CD4-positive, alpha-beta T cell (primary cell): ENCODE results near the gene CACNA2D3. TPM values are rescaled to one million over a fixed set of nuclear protein-coding genes. Genes with fewer than 3 reads are reported as not detected.

Experiments
- ATAC-seq: fragments of 200-7000 bp; cut with Tn5 transposase; one replicate; pipeline ENCODE4 v1.10.0; 2022; ENCODE audit warnings: mild to moderate bottlenecking; ENCODE audit not compliant: poor library complexity
- CTCF ChIA-PET: fragments of 350-600 bp; sonication (Branson Sonifier 250); formaldehyde crosslinking; loops from one replicate; lab custom pipeline; 2021; ENCODE audit warnings: antibody characterized with exemption, inconsistent platforms; lab: Charles Lee
- POLR2A ChIA-PET: fragments of 350-600 bp; sonication (Branson Sonifier 250); formaldehyde crosslinking; loops from one replicate; lab custom pipeline; 2021; ENCODE audit warnings: antibody characterized with exemption, inconsistent platforms; lab: Charles Lee
- DNase-seq, 14 experiments: peaks; one replicate each; pipeline ENCODE4 v3.0.0-alpha.2; 2013 to 2020; ENCODE audit warnings: mixed read lengths in 2 of 14
- H3K27ac ChIP-seq, 2 donors: one replicate each; pipeline versions ENCODE4 v1.5.1 to v1.7.0; 2013; ENCODE audit warnings: low read length in 2 of 2, low read depth in 1 of 2, mild to moderate bottlenecking in 1 of 2
- H3K27me3 ChIP-seq, 2 experiments: 1 replicate in 1 of 2; 2 replicates in 1 of 2; pipeline versions ENCODE4 v1.6.1 to v1.7.0; 2013; ENCODE audit warnings: low read length in 2 of 2, control low read depth in 1 of 2, mild to moderate bottlenecking in 1 of 2, moderate library complexity in 1 of 2; ENCODE audit not compliant: insufficient read depth in 2 of 2, control insufficient read depth in 1 of 2
- H3K36me3 ChIP-seq: one replicate; pipeline ENCODE4 v1.6.1; 2013; ENCODE audit warnings: low read length, control low read depth; ENCODE audit not compliant: insufficient read depth
- H3K4me1 ChIP-seq: one replicate; pipeline ENCODE4 v1.6.1; 2013; ENCODE audit warnings: low read length, control low read depth; ENCODE audit not compliant: insufficient read depth
- H3K4me3 ChIP-seq: one replicate; pipeline ENCODE4 v1.5.1; 2013; ENCODE audit warnings: mild to moderate bottlenecking, low read length, moderate library complexity
- H3K9me3 ChIP-seq, 2 experiments: 1 replicate in 1 of 2; 2 replicates in 1 of 2; pipeline versions ENCODE4 v1.6.1 to v1.7.0; 2013; ENCODE audit warnings: low read length in 2 of 2, mild to moderate bottlenecking in 2 of 2, control low read depth in 1 of 2, moderate library complexity in 1 of 2; ENCODE audit not compliant: control insufficient read depth in 1 of 2, insufficient read depth in 1 of 2
- H3K27ac Mint-ChIP-seq: one replicate; pipeline ENCODE4 v1.8.0; 2020; ENCODE audit warnings: mixed read lengths
- H3K27me3 Mint-ChIP-seq: one replicate; pipeline ENCODE4 v1.8.0; 2021; ENCODE audit warnings: mixed read lengths
- H3K36me3 Mint-ChIP-seq: one replicate; pipeline ENCODE4 v1.8.0; 2021; ENCODE audit warnings: low read depth, mixed read lengths
- H3K4me1 Mint-ChIP-seq: one replicate; pipeline ENCODE4 v1.8.0; 2021; ENCODE audit warnings: low read depth, mixed read lengths
- H3K4me3 Mint-ChIP-seq: one replicate; pipeline ENCODE4 v1.8.0; 2020; ENCODE audit warnings: mild to moderate bottlenecking, mixed read lengths
- H3K9me3 Mint-ChIP-seq: one replicate; pipeline ENCODE4 v1.8.0; 2020; ENCODE audit warnings: mixed read lengths
- CTCF ChIP-seq: fragments of 200-600 bp; IDR thresholded peaks from one replicate; pipeline ENCODE4 v1.8.0; 2022; ENCODE audit warnings: antibody characterized with exemption, mild to moderate bottlenecking
- intact Hi-C, 2 experiments: fragments of 100-400 bp; cut with DNase I in 1 of 2; cut with micrococcal nuclease in 1 of 2; formaldehyde crosslinking; loops; one replicate each; pipeline versions ENCODE4 v1.15.1 to v1.9.0; 2023 to 2025; cut with DNase I, micrococcal nuclease
- total RNA-seq, 174 experiments: library from RNA in 2 of 174; stranded (reverse) in 2 of 174; gene quantifications; one replicate each; pipeline ENCODE4 v1.2.3 and lab custom pipeline; 2021 to 2026

Gene CACNA2D3
- total RNA-seq, 2 experiments from 2014 or later: 0.08 TPM; not detected in 1

- no peaks in the 10 kb centered on the region for H3K4me1 Mint-ChIP-seq
- H3K36me3 Mint-ChIP-seq: no peaks in the 10 kb centered on the region
- H3K4me3 Mint-ChIP-seq: no peak overlapping the region
- H3K27me3 Mint-ChIP-seq: no peaks in the 10 kb centered on the region
- H3K27me3 ChIP-seq: peaks cover 0 to 2% of the 10 kb centered on the region in 2 experiments
- H3K4me3 ChIP-seq: no peak overlapping the region
- no peaks in the 10 kb centered on the region for H3K36me3 ChIP-seq
- no peak overlapping the region for H3K27ac ChIP-seq
- H3K9me3 Mint-ChIP-seq: no peaks in the 10 kb centered on the region
- no peaks in the 10 kb centered on the region for H3K4me1 ChIP-seq
- intact Hi-C loops: no loop called here
- no peak overlapping the region for H3K27ac Mint-ChIP-seq
- no peaks in the 10 kb centered on the region for H3K9me3 ChIP-seq
- TF ChIP-seq CTCF: no peak
- no peak for ATAC-seq
- CTCF ChIA-PET: no interaction called here
- POLR2A ChIA-PET: no interaction called here
- no peak for DNase-seq
These were observed 831.7 kb downstream of the CACNA2D3 start for GRCh38 chr3:54954022-54954421.

- no peaks in the 10 kb centered on the region for H3K36me3 Mint-ChIP-seq
- H3K27me3 Mint-ChIP-seq: no peaks in the 10 kb centered on the region
- no peak for TF ChIP-seq CTCF
- DNase-seq (no peak), ATAC-seq (no peak)
- H3K9me3 ChIP-seq: no peaks in the 10 kb centered on the region
- no peaks in the 10 kb centered on the region for H3K9me3 Mint-ChIP-seq
- H3K4me3 ChIP-seq: no peak overlapping the region
- intact Hi-C loops: no loop called here
- H3K4me1 ChIP-seq: no peaks in the 10 kb centered on the region
- no peak overlapping the region for H3K27ac Mint-ChIP-seq
- no peak overlapping the region for H3K4me3 Mint-ChIP-seq
- no peaks in the 10 kb centered on the region for H3K36me3 ChIP-seq
- no peaks in the 10 kb centered on the region for H3K4me1 Mint-ChIP-seq
- POLR2A ChIA-PET: no interaction called here
- CTCF ChIA-PET: no interaction called here
- no peak overlapping the region for H3K27ac ChIP-seq
- peaks cover 0 to 2% of the 10 kb centered on the region in 2 experiments for H3K27me3 ChIP-seq
These were observed 832.2 kb downstream of the CACNA2D3 start for GRCh38 chr3:54954521-54954920.

- ATAC-seq (no peak), DNase-seq (no peak)
- Histone ChIP-seq H3K9me3 (no peaks in the 10 kb centered on the region), H3K4me3 (no peak overlapping the region), H3K27ac (no peak overlapping the region), H3K4me1 (no peaks in the 10 kb centered on the region), H3K27me3 (peaks cover 0 to 2% of the 10 kb centered on the region in 2 experiments), H3K36me3 (no peaks in the 10 kb centered on the region)
- Mint-ChIP-seq H3K36me3 (no peaks in the 10 kb centered on the region), H3K4me1 (no peaks in the 10 kb centered on the region), H3K4me3 (no peak overlapping the region), H3K27me3 (no peaks in the 10 kb centered on the region), H3K9me3 (no peaks in the 10 kb centered on the region), H3K27ac (no peak overlapping the region)
- intact Hi-C loops: no loop called here
- POLR2A ChIA-PET: no interaction called here
- TF ChIP-seq CTCF: no peak
- CTCF ChIA-PET: no interaction called here
These were observed 833.1 kb downstream of the CACNA2D3 start for GRCh38 chr3:54955496-54955895.
